Measurements from ENCODE around the gene AFTPH.
A peak's percentile ranks its signal among the peaks of the same experiment; 100 is the strongest.
"Not testable (repeated sequence)": the region's sequence is repeated elsewhere in the genome, so short reads cannot be mapped to it uniquely, and the experiment has no call there.

Gene AFTPH

GRCh38 chr2:64500549-64500948 lies 23.6 kb upstream of the AFTPH start:
- DNase-seq, result no peak

GRCh38 chr2:64501946-64502345 lies 22.2 kb upstream of the AFTPH start:
- no peak for DNase-seq

GRCh38 chr2:64502860-64503259 lies 21.3 kb upstream of the AFTPH start:
- DNase-seq, result no peak

GRCh38 chr2:64504774-64505720 lies 19.1 kb upstream of the AFTPH start:
- DNase-seq, result no peak

- no peak for DNase-seq
Observed at GRCh38 chr2:64506686-64507085, 17.4 kb upstream of the AFTPH start.

- no peak for DNase-seq
Observed at GRCh38 chr2:64514008-64514407, 10.1 kb upstream of the AFTPH start.

- no peak for DNase-seq
Observed at GRCh38 chr2:64515086-64515485, 9.0 kb upstream of the AFTPH start.

GRCh38 chr2:64516651-64517510 lies 7.2 kb upstream of the AFTPH start:
- no peak for DNase-seq

GRCh38 chr2:64517511-64517884 lies 6.6 kb upstream of the AFTPH start:
- no peak for DNase-seq

- DNase-seq, result peak; percentile 82
Observed at GRCh38 chr2:64522843-64523428, 1.2 kb upstream of the AFTPH start.

- no peak for DNase-seq
Observed at GRCh38 chr2:64524604-64525316, 632 bp downstream of the AFTPH start.

- no peak for DNase-seq
Observed at GRCh38 chr2:64525317-64525613, 1.1 kb downstream of the AFTPH start.

GRCh38 chr2:64526034-64526433 lies 1.9 kb downstream of the AFTPH start:
- DNase-seq, result no peak

GRCh38 chr2:64530946-64531345 lies 6.8 kb downstream of the AFTPH start:
- DNase-seq, result not testable (repeated sequence)

- DNase-seq, result no peak
Observed at GRCh38 chr2:64532030-64532429, 7.9 kb downstream of the AFTPH start.

GRCh38 chr2:64533882-64534281 lies 9.8 kb downstream of the AFTPH start:
- DNase-seq, result no peak

- no peak for DNase-seq
Observed at GRCh38 chr2:64534363-64534762, 10.2 kb downstream of the AFTPH start.

GRCh38 chr2:64535024-64535423 lies 10.9 kb downstream of the AFTPH start:
- no peak for DNase-seq

- peak; percentile 65 for DNase-seq
Observed at GRCh38 chr2:64537991-64538390, 13.9 kb downstream of the AFTPH start.

GRCh38 chr2:64538764-64539433 lies 14.8 kb downstream of the AFTPH start:
- DNase-seq, result no peak

GRCh38 chr2:64540615-64541014 lies 16.5 kb downstream of the AFTPH start:
- no peak for DNase-seq

GRCh38 chr2:64541547-64541946 lies 17.4 kb downstream of the AFTPH start:
- DNase-seq, result no peak
